Endometrial microvascular endothelial cells (primary cell): ENCODE measurements around the gene MAGEA2. TPM values are rescaled to one million over a fixed set of nuclear protein-coding genes. Genes with fewer than 3 reads are reported as not detected.
"Not testable (repeated sequence)": the region's sequence is repeated elsewhere in the genome, so short reads cannot be mapped to it uniquely, and the experiment has no call there.

Source experiments
- in situ Hi-C: cut with HindIII; loops from 2 replicates; pipeline ENCODE4 v1.10.0; 2017; ENCODE audit warnings: low sequenced_read_pairs, low pct_unique_long_range_greater_than_20kb; ENCODE audit errors: inconsistent ontology term
- total RNA-seq: library from RNA; depleted of rRNA; stranded (reverse); fragments of >200 nt; gene quantifications from one replicate; pipeline ENCODE4 v1.2.3, GENCODE V29; 2015; ENCODE audit errors: inconsistent ontology term

The MAGEA2 gene, protein sequence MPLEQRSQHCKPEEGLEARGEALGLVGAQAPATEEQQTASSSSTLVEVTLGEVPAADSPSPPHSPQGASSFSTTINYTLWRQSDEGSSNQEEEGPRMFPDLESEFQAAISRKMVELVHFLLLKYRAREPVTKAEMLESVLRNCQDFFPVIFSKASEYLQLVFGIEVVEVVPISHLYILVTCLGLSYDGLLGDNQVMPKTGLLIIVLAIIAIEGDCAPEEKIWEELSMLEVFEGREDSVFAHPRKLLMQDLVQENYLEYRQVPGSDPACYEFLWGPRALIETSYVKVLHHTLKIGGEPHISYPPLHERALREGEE
- not detected for total RNA-seq

DNA sequence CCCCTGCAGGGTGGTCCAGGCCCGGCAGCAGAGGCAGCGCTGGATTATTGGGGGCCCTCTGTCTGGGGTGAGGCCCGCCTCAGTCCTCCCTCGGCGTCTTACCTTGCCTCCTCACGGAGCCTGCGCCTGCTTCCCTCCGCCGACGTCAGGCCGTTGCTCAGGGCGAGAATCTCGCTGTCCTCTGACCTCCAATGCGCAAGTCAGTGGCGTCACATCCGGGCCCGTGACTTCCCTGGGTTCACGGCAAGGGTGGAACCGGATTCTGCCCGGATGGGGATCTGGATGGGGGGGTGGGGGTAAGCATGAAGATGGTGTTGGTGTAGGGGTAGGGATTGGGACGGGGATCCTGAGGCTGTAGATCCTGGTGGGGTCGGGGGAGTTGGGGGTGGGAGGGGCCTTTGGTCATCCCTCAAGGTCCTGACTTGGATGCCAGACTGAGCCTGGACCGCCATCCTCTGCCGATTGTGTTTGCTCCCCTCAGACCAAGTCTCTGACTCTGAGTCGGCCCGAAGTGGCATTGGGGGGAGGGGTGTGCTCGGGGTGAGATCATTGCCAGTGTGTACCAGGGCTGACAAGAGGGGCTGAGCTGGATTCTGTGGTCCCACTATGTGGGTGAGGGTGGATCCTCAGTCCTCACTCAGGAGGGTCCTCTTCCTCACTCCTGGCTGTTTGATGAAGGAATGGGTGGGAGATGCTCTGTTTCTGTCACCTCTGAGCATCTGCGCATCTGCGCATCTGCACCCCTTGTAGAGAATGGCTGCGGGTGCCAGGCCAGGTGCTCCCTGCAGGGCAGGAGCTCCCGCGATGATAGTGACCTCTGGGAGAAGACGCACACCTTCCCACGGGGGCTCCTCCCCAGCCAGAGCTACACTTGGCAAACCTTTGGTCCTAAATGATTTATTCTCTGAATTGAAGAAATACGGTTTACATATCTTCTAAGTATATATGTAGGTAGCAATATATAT, at the start of gene MAGEA2:
TSS of gene MAGEA2 (minus strand) at position 157 of the 965 bp plus-strand sequence. CDS start 2,479 bp downstream, outside the sequence.
- in situ Hi-C loops: not testable (repeated sequence)

GRCh38 chrX:152798945-152799344, 45.3 kb upstream of the MAGEA2 start:
- in situ Hi-C loops: no loop called here

- in situ Hi-C loops: not testable (repeated sequence)
Measured at GRCh38 chrX:152787062-152787461, 33.4 kb upstream of the MAGEA2 start.

- in situ Hi-C loops: not testable (repeated sequence)
Measured at GRCh38 chrX:152769549-152770289, 16.1 kb upstream of the MAGEA2 start, which contains the start of gene MAGEA6. MAGEA6 (minus strand) TSS chrX:152769689; CDS start chrX:152767650, 2,039 bp downstream.

DNA sequence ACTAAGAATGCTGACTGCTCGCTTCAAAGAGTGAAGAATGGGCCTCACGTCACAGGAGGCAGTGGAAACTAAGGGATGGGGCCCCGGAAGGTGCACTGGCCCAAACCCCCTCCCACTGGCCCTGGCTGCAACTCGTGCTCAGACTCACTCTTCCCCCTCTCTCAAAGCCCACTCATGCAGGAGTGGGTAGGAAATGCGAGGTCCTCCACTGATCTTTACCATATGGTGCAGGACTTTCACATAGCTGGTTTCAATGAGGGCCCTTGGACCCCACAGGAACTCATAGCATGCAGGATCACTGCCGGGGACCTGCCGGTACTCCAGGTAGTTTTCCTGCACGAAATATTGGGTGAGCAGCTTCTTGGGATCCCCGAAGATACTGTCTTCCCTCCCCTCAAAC, 12.9 kb upstream of the MAGEA2 start:
- in situ Hi-C loops: not testable (repeated sequence)

- in situ Hi-C loops: not testable (repeated sequence)
Measured at GRCh38 chrX:152761582-152761981, 7.9 kb upstream of the MAGEA2 start.

- in situ Hi-C loops: not testable (repeated sequence)
Measured at GRCh38 chrX:152759544-152759943, 5.9 kb upstream of the MAGEA2 start.

DNA sequence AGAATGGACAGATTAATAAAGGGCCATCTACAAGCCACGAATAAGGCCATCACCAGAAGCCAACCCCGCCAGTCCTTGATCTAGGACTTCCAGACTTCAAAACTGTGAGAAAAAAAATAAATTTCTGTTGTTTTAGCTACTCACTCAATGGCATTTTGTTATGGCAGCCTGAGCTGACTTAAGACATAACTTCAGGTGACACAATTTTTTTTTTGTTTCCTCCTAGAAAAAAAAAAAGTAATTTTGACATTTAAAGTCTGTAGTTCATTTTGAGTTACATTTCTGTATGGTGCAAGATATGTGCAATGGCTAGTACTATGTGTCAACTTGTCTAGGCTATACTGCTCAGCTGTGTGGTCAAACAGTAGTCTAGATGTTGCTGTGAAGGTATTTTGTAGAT, 5.3 kb upstream of the MAGEA2 start, which contains the start of gene CSAG3:
TSS of gene CSAG3 (plus strand) at position 301 of the 400 bp plus-strand sequence.
- in situ Hi-C loops: not testable (repeated sequence)

DNA sequence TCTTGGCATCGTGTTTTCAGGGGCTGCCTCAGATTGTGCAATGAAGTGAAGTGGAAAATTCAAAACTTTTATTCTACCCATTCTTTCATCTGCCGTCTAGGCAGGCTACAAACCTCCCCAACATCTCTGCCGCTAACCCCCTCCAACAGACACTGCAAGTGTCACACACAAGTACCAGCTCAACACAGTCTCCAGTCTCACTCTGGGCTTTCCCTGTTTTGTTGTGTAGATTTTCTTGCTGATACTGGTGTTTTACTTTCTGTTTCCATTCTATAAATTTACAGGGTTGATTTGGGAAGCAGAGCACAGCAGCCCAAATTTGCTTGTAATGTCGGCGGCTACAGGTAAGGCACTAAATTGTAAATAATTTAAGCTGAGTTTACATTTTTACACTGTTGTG, 1.2 kb upstream of the MAGEA2 start:
- in situ Hi-C loops: not testable (repeated sequence)

DNA sequence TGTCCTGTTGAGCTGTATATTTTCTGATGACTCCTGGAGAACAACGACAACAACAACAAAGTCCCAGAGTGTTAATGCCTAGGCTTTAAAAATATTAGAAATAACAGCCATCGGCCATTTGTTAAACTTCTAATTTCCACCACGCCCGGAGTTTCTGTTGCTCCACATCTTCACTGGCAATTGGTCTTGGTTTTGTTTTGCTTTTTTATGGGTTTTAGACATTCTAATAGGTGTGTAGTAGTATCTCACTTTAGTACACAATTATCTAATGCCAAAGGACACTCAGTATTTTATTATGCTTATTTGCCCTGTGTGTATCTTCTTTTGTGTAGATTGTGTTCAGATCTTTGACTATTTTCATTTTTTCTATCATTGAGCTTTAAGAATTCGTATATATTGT, 15.1 kb downstream of the MAGEA2 start:
- in situ Hi-C loops: no loop called here

DNA sequence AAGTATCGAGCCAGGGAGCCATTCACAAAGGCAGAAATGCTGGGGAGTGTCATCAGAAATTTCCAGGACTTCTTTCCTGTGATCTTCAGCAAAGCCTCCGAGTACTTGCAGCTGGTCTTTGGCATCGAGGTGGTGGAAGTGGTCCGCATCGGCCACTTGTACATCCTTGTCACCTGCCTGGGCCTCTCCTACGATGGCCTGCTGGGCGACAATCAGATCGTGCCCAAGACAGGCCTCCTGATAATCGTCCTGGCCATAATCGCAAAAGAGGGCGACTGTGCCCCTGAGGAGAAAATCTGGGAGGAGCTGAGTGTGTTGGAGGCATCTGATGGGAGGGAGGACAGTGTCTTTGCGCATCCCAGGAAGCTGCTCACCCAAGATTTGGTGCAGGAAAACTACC, 17.1 kb downstream of the MAGEA2 start:
- in situ Hi-C loops: not testable (repeated sequence)

DNA sequence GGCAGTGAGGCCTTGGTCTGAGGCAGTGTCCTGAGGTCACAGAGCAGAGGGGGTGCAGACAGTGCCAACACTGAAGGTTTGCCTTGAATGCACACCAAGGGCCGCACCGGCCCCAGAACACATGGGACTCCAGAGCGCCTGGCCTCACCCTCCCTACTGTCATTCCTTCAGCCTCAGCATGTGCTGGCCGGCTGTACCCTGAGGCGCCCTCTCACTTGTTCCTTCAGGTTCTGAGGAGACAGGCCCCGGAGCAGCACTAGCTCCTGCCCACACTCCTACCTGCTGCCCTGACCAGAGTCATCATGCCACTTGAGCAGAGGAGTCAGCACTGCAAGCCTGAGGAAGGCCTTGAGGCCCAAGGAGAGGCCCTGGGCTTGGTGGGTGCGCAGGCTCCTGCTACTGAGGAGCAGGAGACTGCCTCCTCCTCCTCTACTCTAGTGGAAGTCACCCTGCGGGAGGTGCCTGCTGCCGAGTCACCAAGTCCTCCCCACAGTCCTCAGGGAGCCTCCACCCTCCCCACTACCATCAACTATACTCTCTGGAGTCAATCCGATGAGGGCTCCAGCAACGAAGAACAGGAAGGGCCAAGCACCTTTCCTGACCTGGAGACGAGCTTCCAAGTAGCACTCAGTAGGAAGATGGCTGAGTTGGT, 17.7 kb downstream of the MAGEA2 start:
- in situ Hi-C loops: no loop called here

GRCh38 chrX:152735101-152735500, 18.5 kb downstream of the MAGEA2 start:
- in situ Hi-C loops: no loop called here

DNA sequence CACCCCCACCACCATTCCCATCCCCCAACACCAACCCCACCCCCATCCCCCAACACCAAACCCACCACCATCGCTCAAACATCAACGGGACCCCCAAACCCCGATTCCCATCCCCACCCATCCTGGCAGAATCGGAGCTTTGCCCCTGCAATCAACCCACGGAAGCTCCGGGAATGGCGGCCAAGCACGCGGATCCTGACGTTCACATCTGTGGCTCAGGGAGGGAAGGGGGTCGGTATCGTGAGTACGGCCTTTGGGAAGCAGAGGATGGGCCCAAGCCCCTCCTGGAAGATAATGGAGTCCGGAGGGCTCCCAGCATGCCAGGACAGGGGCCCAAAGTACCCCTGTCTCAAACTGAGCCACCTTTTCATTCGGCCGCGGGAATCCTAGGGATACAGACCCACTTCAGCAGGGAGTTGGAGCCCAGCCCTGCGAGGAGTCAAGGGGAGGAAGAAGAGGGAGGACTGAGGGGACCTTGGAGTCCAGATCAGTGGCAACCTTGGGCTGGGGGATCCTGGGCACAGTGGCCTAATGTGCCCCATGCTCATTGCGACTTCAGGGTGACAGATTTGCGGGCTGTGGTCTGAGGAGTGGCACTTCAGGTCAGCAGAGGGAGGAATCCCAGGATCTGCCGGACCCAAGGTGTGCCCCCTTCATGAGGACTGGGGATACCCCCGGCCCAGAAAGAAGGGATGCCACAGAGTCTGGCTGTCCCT, 19.3 kb downstream of the MAGEA2 start:
- in situ Hi-C loops: not testable (repeated sequence)

DNA sequence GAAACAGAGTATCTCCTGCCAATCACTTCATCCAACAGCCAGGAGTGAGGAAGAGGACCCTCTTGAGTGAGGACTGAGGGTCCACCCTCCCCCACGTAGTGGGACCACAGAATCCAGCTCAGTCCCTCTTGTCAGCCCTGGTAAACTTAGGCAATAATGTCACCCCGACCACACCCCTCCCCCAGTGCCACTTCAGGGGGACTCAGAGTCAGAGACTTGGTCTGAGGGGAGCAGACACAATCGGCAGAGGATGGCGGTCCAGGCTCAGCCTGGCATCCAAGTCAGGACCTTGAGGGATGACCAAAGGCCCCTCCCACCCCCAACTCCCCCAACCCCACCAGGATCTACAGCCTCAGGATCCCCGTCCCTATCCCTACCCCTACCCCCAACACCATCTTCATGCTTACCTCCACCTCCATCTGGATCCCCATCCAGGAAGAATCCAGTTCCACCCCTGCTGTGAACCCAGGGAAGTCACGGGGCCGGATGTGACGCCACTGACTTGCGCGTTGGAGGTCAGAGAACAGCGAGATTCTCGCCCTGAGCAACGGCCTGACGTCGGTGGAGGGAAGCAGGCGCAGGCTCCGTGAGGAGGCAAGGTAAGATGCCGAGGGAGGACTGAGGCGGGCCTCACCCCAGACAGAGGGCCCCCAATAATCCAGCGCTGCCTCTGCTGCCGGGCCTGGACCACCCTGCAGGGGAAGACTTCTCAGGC, 20.2 kb downstream of the MAGEA2 start, which contains the start of the genes CSAG1 and MAGEA12:
TSS of gene CSAG1 (minus strand) at position 461 of the 715 bp plus-strand sequence. CDS start 1,261 bp downstream, outside the sequence.
TSS of gene MAGEA12 (plus strand) at position 497 of the 715 bp plus-strand sequence. CDS start 2,405 bp downstream, outside the sequence.
- in situ Hi-C loops: no loop called here

- in situ Hi-C loops: no loop called here
Measured at GRCh38 chrX:152725409-152725808, 28.2 kb downstream of the MAGEA2 start.
